Brain microvascular endothelial cell (primary cell): ENCODE measurements around the gene SLC44A1.

Source experiments
- DNase-seq: peaks from one replicate; pipeline ENCODE4 v3.0.0-alpha.2; 2020
- H3K27ac ChIP-seq: fragments of 250-450 bp; sonication (Bioruptor Pico); 2 replicates; pipeline ENCODE4 v1.5.1; 2020; ENCODE audit warnings: mild to moderate bottlenecking, moderate library complexity
- H3K27me3 ChIP-seq: fragments of 250-450 bp; sonication (Bioruptor Pico); replicated peaks from 2 replicates; pipeline ENCODE4 v1.5.1; 2020; ENCODE audit warnings: mild to moderate bottlenecking
- H3K36me3 ChIP-seq: fragments of 250-450 bp; sonication (Bioruptor Pico); replicated peaks from 2 replicates; pipeline ENCODE4 v1.5.1; 2020; ENCODE audit warnings: mild to moderate bottlenecking
- H3K4me3 ChIP-seq: 2 replicates; pipeline ENCODE4 v1.5.1; 2011; ENCODE audit warnings: low read depth, mild to moderate bottlenecking, control low read depth, low read length, moderate library complexity
- in situ Hi-C: cut with HindIII; loops from 2 replicates; pipeline ENCODE4 v1.10.0; 2017; ENCODE audit warnings: low sequenced_read_pairs, low pct_ligation_motif_present
- TF ChIP-seq, protein P1 (sequence below): IDR thresholded peaks from 2 replicates; pipeline ENCODE4 v1.5.1; 2011; ENCODE audit warnings: low read depth, mild to moderate bottlenecking, moderate library complexity, low read length, control low read depth, inconsistent platforms; ENCODE audit errors: missing control alignments

Gene SLC44A1

GRCh38 chr9:105438141-105438806 lies 193.8 kb downstream of the SLC44A1 start:
- no peak overlapping the region for H3K4me3 ChIP-seq
- no peak overlapping the region for H3K27ac ChIP-seq
- H3K27me3 ChIP-seq: no peaks in the 10 kb centered on the region
- TF ChIP-seq, protein P1, sequence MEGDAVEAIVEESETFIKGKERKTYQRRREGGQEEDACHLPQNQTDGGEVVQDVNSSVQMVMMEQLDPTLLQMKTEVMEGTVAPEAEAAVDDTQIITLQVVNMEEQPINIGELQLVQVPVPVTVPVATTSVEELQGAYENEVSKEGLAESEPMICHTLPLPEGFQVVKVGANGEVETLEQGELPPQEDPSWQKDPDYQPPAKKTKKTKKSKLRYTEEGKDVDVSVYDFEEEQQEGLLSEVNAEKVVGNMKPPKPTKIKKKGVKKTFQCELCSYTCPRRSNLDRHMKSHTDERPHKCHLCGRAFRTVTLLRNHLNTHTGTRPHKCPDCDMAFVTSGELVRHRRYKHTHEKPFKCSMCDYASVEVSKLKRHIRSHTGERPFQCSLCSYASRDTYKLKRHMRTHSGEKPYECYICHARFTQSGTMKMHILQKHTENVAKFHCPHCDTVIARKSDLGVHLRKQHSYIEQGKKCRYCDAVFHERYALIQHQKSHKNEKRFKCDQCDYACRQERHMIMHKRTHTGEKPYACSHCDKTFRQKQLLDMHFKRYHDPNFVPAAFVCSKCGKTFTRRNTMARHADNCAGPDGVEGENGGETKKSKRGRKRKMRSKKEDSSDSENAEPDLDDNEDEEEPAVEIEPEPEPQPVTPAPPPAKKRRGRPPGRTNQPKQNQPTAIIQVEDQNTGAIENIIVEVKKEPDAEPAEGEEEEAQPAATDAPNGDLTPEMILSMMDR: no peak
- peak; percentile 70 for DNase-seq
- H3K36me3 ChIP-seq: no peaks in the 10 kb centered on the region
- in situ Hi-C loops: no loop called here

- H3K4me3 ChIP-seq: no peak overlapping the region
- H3K36me3 ChIP-seq: no peaks in the 10 kb centered on the region
- DNase-seq: peak; percentile 13
- H3K27ac ChIP-seq: no peak overlapping the region
- no peaks in the 10 kb centered on the region for H3K27me3 ChIP-seq
- in situ Hi-C loops: no loop called here
- TF ChIP-seq, protein P1: no peak
Measured at GRCh38 chr9:105439428-105439827, 195.0 kb downstream of the SLC44A1 start.

- DNase-seq: no peak
- TF ChIP-seq, protein P1: no peak
- Histone ChIP-seq H3K4me3 (no peak overlapping the region), H3K36me3 (no peaks in the 10 kb centered on the region), H3K27me3 (no peaks in the 10 kb centered on the region), H3K27ac (no peak overlapping the region)
- in situ Hi-C loops: no loop called here
Measured at GRCh38 chr9:105441616-105442160, 197.2 kb downstream of the SLC44A1 start.

DNA sequence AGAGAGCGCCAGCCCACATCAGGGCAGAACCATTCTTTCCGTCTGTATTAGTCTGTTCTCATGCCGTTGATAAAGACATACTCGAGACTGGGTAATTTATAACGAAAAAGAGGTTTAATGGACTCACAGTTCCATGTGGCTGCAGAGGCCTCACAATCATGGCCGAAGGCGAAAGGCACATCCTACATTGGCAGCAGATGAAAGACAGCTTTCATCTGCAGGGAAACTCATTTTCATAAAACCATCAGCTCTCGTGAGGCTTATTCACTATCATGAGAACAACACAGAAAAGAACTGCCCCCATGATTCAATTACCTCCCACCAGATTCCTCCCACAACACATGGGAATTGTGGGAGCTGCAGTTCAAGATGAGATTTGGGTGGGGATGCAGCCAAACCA lies 198.7 kb downstream of the SLC44A1 start:
- Histone ChIP-seq H3K27me3 (no peaks in the 10 kb centered on the region), H3K36me3 (no peaks in the 10 kb centered on the region), H3K27ac (no peak overlapping the region), H3K4me3 (no peak overlapping the region)
- DNase-seq: no peak
- TF ChIP-seq, protein P1: no peak
- in situ Hi-C loops: no loop called here

DNA sequence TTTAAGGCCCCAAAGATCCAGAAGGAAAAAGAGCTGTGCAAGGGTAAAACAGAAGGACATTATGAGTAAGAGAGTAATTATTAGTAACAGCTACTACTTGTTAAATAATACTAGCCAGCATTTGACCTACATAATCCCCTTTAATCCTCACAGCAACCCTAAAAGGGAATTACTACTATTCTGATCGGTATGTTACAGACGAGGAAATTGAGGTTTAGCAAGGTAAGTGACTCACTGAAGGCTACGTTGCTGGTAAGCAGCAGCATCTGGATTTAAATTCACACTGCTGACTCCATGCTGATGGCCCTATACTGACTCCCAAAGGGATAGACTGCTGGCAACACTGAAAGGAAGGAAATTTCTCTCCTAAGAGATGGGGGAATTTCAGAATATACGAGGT lies 199.7 kb downstream of the SLC44A1 start:
- in situ Hi-C loops: no loop called here
- DNase-seq: peak; percentile 9
- TF ChIP-seq, protein P1: no peak
- H3K4me3 ChIP-seq: no peak overlapping the region
- H3K36me3 ChIP-seq: no peaks in the 10 kb centered on the region
- H3K27ac ChIP-seq: no peak overlapping the region
- no peaks in the 10 kb centered on the region for H3K27me3 ChIP-seq

GRCh38 chr9:105445203-105445881 lies 200.9 kb downstream of the SLC44A1 start:
- in situ Hi-C loops: no loop called here
- H3K36me3 ChIP-seq: no peaks in the 10 kb centered on the region
- TF ChIP-seq, protein P1: no peak
- no peak overlapping the region for H3K27ac ChIP-seq
- no peak for DNase-seq
- H3K4me3 ChIP-seq: no peak overlapping the region
- no peaks in the 10 kb centered on the region for H3K27me3 ChIP-seq
